GM12878 (cell line): Measurements from ENCODE around the gene HAO1.

Source experiments
- CTCF ChIP-seq, 3 experiments: IDR thresholded peaks in 2 of 3; conservative IDR thresholded peaks in 1 of 3; 2 replicates each; pipeline ENCODE4 v1.5.1; 2011; ENCODE audit warnings: low read depth in 3 of 3, low read length in 3 of 3, mild to moderate bottlenecking in 3 of 3, control low read depth in 2 of 3, moderate library complexity in 2 of 3, inconsistent platforms in 1 of 3, mixed read lengths in 1 of 3; ENCODE audit not compliant: control insufficient read depth in 2 of 3, insufficient read depth in 1 of 3; ENCODE audit errors: extremely low read depth in 1 of 3
- E2F8 ChIP-seq: fragments of 450-650 bp; IDR thresholded peaks from 2 replicates; pipeline ENCODE4 v1.6.1; 2018; ENCODE audit warnings: mild to moderate bottlenecking, low read depth, moderate library complexity; ENCODE audit not compliant: partially characterized antibody
- EZH2 ChIP-seq: IDR thresholded peaks from 2 replicates; pipeline ENCODE4 v1.6.1; 2012; ENCODE audit warnings: low read depth, mild to moderate bottlenecking, control low read depth, inconsistent platforms, low read length, borderline replicate concordance; ENCODE audit not compliant: control insufficient read depth
- FOS ChIP-seq: IDR thresholded peaks from 3 replicates; pipeline ENCODE4 v1.6.1; 2011; ENCODE audit warnings: borderline replicate concordance; ENCODE audit not compliant: insufficient read length; ENCODE audit errors: extremely low read depth
- GATAD2B ChIP-seq: fragments of 450-650 bp; conservative IDR thresholded peaks from 2 replicates; pipeline ENCODE4 v1.6.1; 2017; ENCODE audit warnings: low read depth, mild to moderate bottlenecking, moderate library complexity
- MAX ChIP-seq: IDR thresholded peaks from 2 replicates; pipeline ENCODE4 v1.6.1; 2012; ENCODE audit warnings: low read depth, low read length, improper control_type of control experiment
- POLR2AphosphoS5 ChIP-seq: IDR thresholded peaks from 2 replicates; pipeline ENCODE4 v1.6.1; 2011; ENCODE audit warnings: mild to moderate bottlenecking, low read length, inconsistent platforms
- SIN3A ChIP-seq: IDR thresholded peaks from 2 replicates; pipeline ENCODE4 v1.6.1; 2012; ENCODE audit warnings: low read depth, low read length, improper control_type of control experiment
- SRF ChIP-seq, 2 experiments: IDR thresholded peaks; 2 replicates each; pipeline ENCODE4 v1.6.1; 2011; ENCODE audit warnings: low read depth in 2 of 2, low read length in 2 of 2, mild to moderate bottlenecking in 1 of 2, moderate library complexity in 1 of 2
- SUZ12 ChIP-seq: fragments of 200-600 bp; sonication (generic); IDR thresholded peaks from one replicate; pipeline ENCODE4 v1.6.1; 2018; ENCODE audit warnings: antibody characterized with exemption, mild to moderate bottlenecking; ENCODE audit not compliant: unreplicated experiment
- TBL1XR1 ChIP-seq: IDR thresholded peaks from 2 replicates; pipeline ENCODE4 v1.6.1; 2012; ENCODE audit warnings: low read depth, low read length, improper control_type of control experiment
- USF2 ChIP-seq: IDR thresholded peaks from 2 replicates; pipeline ENCODE4 v1.6.1; 2011; ENCODE audit warnings: low read depth, low read length, improper control_type of control experiment, borderline replicate concordance
- YY1 ChIP-seq: IDR thresholded peaks from 2 replicates; pipeline ENCODE4 v1.6.1; 2011; ENCODE audit warnings: low read depth, mild to moderate bottlenecking, low read length
- ZNF274 ChIP-seq: IDR thresholded peaks from one replicate; pipeline ENCODE4 v1.8.0; 2011; ENCODE audit not compliant: insufficient read length, insufficient read depth

- TF ChIP-seq CTCF (IDR thresholded peaks at IDR 0.05 in 2 of 3, conservative IDR thresholded peaks at IDR 0.05 in 1 of 3; ENCODE audit: control insufficient read depth in 2 of 3, extremely low read depth in 1 of 3, insufficient read depth in 1 of 3, low read depth in 3 of 3, low read length in 3 of 3): no peak
- no peak for TF ChIP-seq E2F8
- TF ChIP-seq GATAD2B: no peak
- TF ChIP-seq EZH2: no peak
- no peak for TF ChIP-seq SRF (IDR thresholded peaks at IDR 0.05; ENCODE audit: low read depth in 2 of 2, low read length in 2 of 2)
- TF ChIP-seq POLR2AphosphoS5: no peak
- TF ChIP-seq USF2: no peak
- TF ChIP-seq SUZ12: no peak
- TF ChIP-seq MAX: no peak
- no peak for TF ChIP-seq TBL1XR1
- no peak for TF ChIP-seq YY1
- TF ChIP-seq FOS: no peak
- TF ChIP-seq ZNF274: no peak
- no peak for TF ChIP-seq SIN3A
Measured at GRCh38 chr20:7848351-7848750, 91.9 kb downstream of the HAO1 start.
